NCI-H2196 (cell line): ENCODE data around the gene MTURN.

ENCODE experiments used
- DNase-seq: peaks from one replicate; lab custom pipeline; 2025; ENCODE audit not compliant: unreplicated experiment; lab: John Stamatoyannopoulos, UW

The MTURN gene

DNA sequence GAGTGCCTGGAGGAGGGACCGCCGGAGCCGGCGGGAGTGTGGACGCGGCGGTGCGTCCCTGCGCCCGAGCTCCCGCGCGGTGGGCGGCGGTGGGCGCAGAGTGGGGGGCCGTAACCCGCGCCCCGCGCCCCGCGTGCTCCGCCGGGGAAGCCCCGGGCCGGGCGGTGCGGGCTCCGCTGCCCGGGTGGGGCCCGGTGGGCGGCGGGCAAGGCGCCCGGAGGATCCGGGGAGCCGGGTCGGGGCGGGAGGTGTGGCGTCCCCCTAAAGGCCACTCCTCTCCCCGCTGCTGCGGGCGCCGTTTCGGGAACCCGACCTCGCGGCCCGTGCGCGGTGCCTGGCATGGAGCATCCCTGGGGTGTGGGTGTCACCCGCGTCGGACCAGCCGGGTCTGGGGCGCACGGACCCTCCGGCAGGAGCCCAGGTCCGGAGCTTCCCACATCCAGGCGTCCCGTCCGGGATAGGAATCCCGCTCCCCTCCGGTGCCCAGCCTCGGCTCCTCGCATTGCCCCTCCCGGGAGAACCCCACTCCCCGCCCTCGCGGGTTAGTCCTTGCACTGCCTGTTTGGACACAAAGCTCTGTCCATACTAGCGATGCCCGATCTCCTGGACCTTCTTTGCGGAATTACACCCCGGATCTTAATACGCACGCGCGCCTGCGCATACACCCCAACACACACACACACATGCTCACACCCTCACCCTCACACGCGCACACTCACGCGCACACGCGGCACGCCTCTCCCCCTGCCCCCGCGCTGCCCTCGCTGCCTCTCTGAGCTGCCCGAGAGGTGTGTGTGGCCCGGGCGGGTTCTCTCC lies 723 bp downstream of the MTURN start:
- DNase-seq: peak; percentile 32

DNA sequence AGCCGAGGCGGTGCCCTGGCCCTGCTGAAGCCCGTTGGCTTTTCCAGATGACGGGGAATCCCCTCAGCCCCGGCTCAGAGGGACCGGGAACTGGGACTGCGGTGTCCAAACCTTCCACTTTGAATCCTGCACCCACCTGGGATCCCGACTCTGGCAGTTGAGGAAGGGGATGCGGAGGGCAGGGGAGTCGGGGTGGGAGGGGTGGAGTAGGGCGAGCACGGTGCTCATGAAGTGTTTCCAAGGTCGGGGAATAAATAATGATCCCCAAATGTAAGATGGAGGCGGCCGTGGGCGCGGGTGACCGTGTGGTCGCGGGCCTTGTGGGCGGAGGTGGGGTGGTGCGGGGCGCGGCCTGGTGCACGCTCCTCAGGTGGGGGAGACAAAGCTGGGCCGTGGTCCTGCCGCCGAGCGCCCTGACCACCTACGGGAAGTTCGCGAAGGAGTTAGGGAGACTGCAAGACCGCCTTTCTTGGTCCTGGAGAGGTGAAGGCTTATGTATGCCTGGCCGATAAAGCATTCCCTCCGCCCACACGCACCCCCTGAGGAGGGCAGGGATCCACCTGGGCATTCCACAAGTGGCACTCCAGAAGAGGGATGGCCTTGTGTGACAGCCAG lies 1.4 kb downstream of the MTURN start:
- no peak for DNase-seq

DNA sequence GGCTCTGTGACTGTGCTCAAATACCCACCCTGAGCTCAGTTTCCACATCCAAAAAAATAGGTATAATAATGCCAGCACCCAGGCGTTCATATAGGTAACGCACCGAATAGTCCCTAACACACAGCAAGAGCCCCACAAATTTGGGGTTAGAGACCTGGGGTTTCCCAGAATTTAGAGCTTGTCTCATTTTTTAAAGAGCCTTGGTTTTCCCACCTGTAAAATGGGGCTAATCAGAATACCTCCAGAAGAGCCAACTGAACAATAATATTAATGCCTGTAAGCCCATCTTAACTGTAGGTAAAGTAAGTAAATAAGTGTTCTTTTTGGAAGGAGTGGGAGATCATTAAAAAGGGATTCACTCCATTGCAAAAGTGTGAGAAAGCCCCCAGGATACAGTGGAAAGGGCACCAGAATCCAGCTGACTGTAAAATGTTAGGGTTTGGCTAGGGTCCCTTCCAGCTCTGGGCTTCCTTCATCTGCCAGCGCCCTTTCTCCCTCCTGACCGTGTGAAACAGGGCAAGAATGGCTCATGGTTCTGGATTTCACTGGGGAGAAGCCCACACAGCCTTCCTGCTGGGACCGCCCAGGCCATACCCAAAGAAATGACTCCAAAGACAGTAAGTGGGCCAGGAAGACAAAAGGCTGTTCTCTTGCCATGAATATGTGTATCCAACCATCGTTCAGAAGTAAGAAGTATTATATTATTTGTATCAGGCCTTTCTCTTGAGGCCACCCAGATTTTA lies 2.1 kb downstream of the MTURN start:
- DNase-seq: no peak

DNA sequence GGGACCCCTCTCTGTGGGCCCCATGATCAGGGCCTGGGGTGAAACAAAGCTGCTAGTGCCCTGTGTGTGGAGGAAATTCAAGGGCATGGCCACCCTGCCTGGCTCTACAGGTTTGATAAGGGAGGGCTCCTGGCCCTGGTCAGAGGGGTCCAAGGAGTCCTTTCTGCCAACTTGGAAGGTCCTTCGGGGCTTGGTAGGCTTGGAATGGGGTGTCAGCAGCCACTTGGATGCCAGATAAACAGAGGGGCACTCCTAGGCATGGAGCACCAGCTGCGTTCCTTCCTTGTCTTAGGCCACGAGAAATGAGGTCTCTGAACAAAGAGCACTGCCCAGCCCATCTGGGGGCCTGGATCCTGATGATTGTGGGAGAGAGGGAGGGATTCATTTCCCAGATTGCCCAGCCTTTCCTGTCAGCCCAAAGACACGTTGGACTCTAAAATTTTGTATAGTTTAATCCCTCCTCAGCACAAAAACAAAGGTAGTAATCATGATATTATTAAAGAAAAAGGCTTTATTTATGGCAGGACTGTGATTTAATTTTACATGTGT lies 5.1 kb downstream of the MTURN start:
- DNase-seq: no peak

DNA sequence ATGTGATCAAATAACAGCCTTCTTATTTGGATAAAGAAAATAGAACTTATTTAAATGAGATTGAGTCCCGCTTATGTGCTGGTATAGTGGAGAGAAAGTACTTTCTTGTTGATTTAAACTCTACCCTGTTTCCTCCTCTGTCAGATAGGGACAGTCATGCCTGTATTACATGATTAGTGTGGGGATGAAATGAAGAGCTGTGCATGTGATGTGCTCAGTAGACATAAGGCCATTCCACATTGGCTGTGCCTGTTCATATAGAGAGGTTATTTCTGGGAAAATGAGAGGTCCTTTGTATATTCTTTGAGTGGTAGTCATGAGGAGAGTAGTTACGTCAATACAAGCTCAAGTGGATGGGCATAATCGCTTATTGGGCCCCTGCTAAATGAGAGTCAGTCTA lies 5.7 kb downstream of the MTURN start:
- DNase-seq: no peak

DNA sequence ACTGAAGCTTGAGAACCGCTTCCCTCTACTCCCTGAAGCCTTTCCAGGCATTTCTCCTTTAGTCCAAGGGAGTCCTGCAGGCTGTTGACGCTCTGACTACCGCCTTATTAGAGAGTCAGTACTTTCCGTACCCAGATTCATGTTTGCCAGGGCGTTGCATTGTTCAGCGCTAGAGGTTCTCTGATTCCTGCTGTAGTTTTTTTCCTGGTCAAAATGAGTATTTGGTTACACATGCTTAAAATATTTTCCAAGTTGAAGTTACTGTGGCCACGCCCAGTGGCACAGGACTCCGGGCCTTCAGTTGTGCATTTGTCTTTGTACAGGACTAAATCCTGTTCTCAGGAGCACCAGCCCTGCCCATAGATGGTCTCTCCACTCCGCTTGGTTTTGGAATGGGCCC lies 7.9 kb downstream of the MTURN start:
- peak; percentile 15 for DNase-seq

DNA sequence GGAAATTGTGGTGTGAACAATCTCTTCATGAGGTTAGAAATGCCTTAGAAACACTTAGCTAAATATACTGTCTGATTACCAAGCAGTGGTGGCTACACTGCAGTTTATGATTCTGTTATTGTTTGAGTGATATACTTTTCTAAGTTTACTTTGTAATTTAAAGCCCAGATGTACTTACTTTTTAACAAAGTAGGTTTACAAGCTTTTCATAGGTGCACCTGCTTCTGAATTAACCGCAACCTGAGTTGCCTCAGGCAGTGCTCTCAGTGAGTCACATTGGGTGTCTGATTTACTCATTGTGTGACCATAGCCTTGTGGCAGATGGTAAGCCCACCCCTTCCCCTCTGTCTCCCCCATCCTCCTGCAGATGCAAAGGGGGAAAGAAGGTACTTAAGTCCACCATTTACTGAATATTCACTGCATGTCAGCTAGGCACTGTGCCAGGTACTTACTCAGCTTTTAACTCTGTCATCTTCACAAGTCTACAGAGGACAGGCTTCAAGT lies 9.0 kb downstream of the MTURN start:
- peak; percentile 81 for DNase-seq

DNA sequence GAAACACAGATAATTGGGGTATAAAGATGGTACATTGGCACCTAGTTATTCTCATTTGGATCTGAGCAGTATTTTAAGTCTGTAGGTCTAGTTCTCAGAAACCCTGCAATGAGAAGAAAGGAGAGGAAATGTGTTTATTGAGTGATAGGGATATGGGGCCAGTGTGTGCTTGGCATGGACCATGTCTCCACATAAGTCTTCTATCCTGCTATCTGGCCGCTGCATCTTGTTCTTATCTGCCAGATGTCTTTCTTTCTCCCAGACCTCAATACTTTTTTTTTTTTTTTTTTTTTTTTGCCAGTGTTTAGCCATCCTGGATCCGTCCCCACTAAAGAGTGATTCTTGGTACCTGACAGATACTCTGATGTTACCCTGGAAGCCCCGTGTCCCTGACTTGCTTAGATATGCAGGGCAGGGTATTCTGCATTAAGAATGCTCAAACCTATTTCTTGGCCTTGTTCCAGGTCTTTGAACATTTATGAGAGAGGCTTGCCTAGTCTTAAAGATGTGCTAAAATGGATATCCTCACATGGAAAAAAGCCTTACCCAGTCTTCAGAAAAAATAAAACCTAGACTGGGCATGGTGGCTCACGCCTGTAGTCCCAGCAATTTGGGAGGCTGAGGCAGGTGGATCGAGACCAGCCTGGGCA lies 10.0 kb downstream of the MTURN start:
- DNase-seq: peak; percentile 24

DNA sequence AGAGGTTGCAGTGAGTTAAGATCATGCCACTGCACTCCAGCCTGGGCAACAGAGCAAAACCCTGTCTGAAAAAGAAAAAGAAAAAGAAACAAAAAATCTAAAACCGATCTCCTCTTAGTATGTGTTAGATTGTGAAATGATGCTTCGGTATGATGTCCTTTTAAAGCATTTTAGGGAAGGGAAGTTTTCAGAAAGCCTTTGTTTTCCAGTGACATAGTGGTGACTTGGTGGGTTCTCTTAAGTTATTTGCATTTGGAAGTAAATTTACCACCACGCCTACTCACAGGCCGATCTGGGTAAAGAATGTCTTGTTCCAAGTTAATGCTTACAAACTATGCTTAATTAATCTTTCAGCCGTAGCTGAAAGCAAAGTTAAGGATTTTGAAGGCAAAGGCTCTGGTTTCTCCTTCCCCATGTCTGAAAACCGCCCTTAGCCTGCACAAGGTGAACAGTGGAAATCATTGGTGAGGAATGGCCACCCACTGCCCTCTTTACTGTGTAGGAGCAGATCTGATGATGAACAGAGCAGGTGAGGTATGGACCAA lies 10.7 kb downstream of the MTURN start:
- DNase-seq: no peak

DNA sequence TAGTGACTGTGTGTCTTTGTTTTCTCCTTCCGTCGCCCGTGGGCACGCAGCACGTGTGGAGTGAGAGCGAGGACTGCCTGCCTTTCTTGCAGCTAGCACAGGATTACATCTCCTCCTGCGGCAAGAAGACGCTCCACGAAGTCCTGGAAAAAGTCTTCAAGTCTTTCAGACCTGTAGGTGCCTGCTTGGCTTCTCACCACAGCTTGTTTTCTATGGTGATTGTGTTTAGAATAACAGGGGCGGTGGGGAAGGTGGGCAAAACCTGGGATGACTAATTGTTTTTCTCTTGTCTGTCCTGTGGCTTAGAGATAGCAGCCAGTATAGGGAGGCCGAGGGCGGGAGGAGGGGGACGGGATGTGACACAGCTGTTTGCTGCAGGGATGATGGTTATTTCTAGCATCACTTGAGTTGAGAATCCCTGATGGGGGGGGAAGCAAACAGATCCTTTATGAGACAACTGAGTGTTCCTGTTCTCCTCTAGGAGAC lies 11.4 kb downstream of the MTURN start:
- no peak for DNase-seq

DNA sequence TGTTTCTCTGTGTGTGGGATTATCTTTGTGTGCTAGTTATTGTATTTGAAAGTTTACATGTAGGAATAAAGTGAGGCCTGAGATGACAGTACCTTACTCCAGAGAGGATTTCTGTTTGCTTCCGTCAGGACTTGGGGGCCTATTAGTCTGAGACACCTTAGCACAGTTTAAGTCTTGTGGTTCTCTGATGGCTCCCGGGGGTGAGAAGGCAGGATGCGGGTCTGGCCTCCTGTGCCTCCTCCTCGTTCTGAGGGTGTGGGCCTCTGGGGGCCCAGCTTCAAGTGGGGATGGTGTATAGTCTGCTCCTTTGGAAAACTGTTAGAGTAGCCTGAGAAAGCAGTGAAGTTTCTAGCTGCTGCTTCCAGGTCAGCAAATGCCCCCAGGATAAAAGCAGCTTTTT lies 12.4 kb downstream of the MTURN start:
- DNase-seq: no peak

DNA sequence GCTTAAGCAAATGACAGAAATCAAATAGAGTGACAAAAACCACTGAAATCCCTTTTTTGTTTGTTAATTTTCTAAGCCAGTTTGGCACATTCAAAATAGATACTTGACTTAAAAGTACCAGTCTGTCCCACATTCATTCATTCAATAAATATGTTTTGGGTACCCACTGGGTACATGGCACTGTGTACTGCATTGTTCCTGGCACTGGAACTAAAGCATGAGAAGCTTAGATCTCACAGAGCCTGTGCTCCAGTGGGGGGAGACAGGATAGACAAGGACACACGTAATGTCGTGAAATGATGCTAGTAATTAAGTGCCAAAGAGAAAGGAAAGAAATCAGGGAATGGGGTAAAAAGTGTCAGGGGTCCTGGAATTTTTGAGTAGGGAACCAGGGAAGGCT lies 13.0 kb downstream of the MTURN start:
- no peak for DNase-seq

DNA sequence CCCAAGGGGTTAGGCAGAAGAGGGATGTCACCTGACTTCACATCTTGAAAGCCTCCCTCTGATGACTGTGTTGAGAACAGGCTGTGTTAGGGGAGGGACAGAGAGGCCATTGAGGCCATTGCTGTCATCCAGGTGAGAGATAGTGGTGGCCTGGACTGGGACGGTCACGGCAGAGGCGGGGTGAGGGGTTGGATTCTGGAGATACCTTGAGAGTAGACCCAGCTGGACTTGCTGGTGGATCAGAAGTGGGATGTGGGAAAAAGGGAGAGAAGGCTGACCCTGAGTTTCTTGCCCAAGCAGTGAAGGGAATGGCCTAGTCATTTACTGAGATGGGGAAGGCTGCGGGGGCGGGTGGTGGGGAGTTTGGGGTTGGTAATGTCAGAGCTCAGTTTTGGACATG lies 13.6 kb downstream of the MTURN start:
- DNase-seq: no peak

DNA sequence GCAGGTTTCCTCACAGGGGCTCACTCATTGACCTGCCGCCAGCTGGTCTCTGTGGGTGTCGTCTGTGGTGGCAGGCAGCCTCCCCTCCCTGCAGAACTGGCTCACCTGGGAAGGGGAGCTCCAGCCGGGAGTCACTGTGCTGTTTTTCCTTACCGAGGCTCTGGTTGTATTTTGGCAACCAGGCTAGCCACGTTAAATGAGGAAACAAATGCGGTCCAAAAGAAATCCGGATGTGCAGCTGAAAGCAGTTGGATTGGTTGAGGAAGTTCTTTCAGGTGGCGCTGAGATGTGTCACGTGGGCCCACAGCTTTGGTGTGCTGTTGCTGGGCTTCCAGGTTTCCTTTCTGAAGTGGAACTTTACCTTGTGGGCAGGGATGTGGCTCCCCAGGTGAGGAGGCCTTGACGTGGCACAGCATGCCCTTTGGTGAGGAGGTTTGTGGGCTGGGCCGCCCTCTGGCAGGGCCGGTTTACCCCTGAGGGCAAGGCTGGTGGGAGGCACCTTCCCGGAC lies 14.2 kb downstream of the MTURN start:
- peak; percentile 91 for DNase-seq

DNA sequence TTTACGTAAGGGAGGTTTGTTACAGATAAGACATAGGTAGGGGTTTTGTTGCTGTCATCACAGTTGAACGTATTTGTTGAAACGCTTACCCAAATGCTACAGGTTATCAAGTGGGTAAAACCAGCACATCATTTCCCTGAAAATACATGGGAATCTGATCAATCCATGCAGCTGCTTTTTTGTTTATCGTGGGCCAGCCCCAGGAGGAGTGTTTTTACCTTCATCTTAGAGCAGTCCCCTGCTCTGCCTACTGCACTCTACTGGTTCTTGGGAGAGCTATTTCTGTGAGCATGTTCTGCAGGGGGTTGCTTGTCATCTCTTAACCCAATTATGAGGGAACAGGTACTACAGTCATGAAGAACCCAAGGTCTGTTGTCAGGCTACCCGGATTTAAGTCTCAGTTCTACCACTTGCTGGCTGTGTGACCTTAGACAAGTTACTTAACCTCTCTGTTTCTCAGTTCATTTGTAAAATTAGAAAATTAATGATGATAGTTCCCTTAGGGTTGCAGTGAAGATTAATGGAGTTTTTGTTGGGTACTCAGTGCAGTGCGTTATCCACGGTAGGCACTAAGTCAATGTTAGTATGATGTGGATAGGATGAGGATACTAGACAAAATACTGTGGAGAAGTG lies 15.0 kb downstream of the MTURN start:
- no peak for DNase-seq

DNA sequence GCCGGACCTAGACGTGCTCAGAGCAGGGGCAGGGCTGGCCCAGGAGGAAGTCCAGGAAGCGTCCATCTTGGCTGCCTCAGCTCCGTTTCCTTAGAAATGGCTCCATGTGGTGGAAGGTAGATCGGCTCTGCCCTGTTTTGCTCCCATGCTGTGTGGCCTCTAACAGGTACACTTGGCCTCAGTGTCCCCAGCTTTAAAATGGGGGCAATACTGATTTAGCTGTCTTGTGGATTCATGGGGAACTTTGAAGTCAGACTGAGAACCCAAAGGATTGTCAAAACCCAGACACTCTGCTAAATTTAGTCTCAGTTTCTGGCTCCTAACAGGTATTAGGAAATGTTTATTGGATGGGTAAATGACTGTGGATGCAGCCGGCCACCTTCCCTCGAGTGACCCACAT lies 15.9 kb downstream of the MTURN start:
- no peak for DNase-seq

DNA sequence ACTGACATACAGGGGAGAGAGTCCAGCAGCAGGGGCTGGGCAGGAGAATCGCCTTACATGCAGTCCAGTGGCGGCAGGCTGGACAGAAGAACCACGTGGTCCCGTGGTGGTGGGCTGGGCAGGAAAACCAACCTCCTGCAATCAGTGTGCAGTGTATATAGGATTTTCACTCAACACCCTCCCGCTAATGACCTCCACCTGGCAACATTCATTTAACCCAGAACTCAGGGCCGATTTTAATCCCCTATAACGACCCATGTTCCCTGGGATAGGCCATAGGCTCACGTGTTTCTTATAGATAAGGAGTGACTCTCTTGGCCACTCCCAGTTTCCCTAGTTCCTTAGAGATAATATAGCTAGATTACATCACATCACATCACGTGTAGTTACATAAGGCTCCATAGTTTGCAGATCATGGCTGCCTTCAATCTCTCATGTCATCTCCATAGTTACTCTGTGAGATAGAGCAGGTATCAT lies 19.4 kb downstream of the MTURN start:
- DNase-seq: no peak

DNA sequence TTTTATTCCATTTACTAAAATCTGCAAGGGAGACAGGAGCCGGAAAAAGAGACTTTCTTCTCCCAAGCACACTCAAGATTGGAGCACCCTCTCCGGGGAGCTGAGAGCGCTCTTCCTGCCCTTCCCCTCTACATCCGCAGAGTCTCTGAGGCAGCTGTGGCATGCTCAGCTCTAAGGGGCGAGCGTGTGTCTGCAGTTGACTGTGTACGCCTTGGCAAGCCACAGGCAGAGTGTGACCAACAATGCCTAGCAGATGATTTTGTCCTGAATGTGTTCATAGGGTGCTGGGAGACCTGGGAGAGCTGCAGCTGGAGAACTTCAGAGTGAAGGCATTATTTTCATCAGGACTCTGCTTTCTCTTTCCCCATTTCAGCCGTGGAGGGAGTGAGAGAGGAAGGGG lies 20.7 kb downstream of the MTURN start:
- DNase-seq: no peak

DNA sequence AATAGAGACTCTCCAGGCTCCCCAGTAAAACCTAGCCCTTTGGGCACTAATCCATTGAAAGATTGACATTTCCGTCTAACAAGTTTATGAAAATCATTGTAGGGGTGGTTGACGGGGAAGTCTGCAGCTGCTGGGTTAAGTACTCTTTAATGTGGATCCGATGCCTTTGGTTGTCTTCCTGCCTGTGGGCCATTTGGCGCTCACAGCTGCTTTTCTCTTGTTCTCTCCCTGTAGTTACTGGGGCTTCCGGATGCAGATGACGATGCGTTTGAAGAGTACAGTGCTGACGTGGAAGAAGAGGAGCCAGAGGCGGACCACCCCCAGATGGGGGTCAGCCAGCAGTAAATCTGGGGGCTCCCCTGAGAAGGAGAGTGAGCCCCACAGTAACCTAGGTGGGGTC lies 22.4 kb downstream of the MTURN start:
- no peak for DNase-seq

DNA sequence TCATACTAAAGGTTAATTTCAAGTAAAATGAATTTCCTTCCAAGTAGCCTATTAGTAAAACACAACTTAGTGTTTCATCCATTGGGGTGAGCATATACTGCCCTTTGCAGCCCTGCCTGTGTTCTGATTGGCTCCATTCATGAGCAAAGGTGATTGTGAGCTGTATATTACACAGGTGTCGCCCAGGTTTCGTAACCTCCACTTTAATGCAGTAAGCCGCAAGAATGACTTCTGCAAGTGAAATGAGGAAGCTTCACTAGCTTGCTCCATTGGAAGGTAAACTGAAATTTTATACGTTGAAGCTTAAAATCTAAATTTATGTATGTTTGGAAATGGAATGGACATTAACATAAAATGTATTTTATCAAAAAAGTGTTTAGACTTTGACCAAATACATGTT lies 24.4 kb downstream of the MTURN start:
- DNase-seq: no peak
